HEK293T (cell line): Measurements from ENCODE around the gene APOL3.
"Not testable (repeated sequence)": the region's sequence is repeated elsewhere in the genome, so short reads cannot be mapped to it uniquely, and the experiment has no call there.

Source experiments
- SP1 ChIP-seq: fragments of 450-650 bp; IDR thresholded peaks from 2 replicates; pipeline ENCODE4 v1.6.1; 2017
- ZNF384 ChIP-seq: fragments of 450-650 bp; IDR thresholded peaks from 2 replicates; pipeline ENCODE4 v1.6.1; 2016

- not testable (repeated sequence) for TF ChIP-seq SP1, ZNF384
Measured at GRCh38 chr22:36090772-36091171, 69.8 kb downstream of the APOL3 start.
